ACC112 (cell line): Measurements from ENCODE around the gene ZNF397.
"Not testable (repeated sequence)": the region's sequence is repeated elsewhere in the genome, so short reads cannot be mapped to it uniquely, and the experiment has no call there.

Experiments
- H2AFZ ChIP-seq: fragments of 200-600 bp; sonication (generic); one replicate; pipeline ENCODE4 v1.6.0; 2017; ENCODE audit warnings: antibody characterized with exemption, low read length; ENCODE audit not compliant: unreplicated experiment
- H3K27ac ChIP-seq: fragments of 200-600 bp; sonication (generic); 2 replicates; pipeline ENCODE4 v1.5.1; 2014; ENCODE audit warnings: low read depth, mild to moderate bottlenecking, antibody characterized with exemption, low read length, moderate library complexity
- H3K27me3 ChIP-seq: fragments of 200-600 bp; sonication (generic); 2 replicates; pipeline ENCODE4 v1.6.1; 2014; ENCODE audit warnings: mild to moderate bottlenecking, antibody characterized with exemption, low read length, moderate library complexity, mixed read lengths; ENCODE audit not compliant: insufficient read depth
- H3K36me3 ChIP-seq: fragments of 200-600 bp; sonication (generic); 2 replicates; pipeline ENCODE4 v1.6.1; 2016; ENCODE audit warnings: mild to moderate bottlenecking, antibody characterized with exemption, low read length, moderate library complexity, mixed read lengths; ENCODE audit not compliant: insufficient read depth
- H3K4me1 ChIP-seq: fragments of 200-600 bp; sonication (generic); one replicate; pipeline ENCODE4 v1.6.1; 2016; ENCODE audit warnings: low read length, mixed read lengths; ENCODE audit not compliant: insufficient read depth, unreplicated experiment, control insufficient read depth
- H3K4me3 ChIP-seq: fragments of 200-600 bp; sonication (generic); 2 replicates; pipeline ENCODE4 v1.5.1; 2014; ENCODE audit warnings: mild to moderate bottlenecking, low read depth, low read length
- H3K79me2 ChIP-seq: fragments of 200-600 bp; sonication (generic); one replicate; pipeline ENCODE4 v1.6.0; 2016; ENCODE audit warnings: low read length; ENCODE audit not compliant: control insufficient read depth, unreplicated experiment, insufficient read depth

Gene ZNF397

DNA sequence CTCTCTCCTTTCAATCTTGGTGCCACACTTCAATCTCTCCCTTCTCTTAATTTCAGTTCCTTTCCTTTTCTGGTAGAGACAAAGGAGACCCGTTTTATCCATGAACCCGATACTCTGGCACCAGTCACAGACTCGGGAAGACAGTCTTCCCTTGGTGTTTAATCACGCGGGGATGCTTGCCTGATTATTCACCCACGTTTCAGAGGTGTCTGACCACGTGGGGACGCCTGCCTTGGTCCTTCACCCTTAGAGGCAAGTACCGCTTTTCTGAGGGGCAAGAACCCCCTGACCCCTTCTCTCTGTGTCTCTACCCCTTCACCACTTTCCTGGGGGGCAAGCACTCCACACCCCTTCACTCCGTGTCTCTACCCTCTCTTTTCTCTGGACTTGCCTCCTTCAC is 24.2 kb upstream of the ZNF397 start:
- H2AFZ ChIP-seq, H3K27ac ChIP-seq, H3K36me3 ChIP-seq, H3K79me2 ChIP-seq, H3K27me3 ChIP-seq, H3K4me1 ChIP-seq, H3K4me3 ChIP-seq: not testable (repeated sequence)

- not testable (repeated sequence) for H3K27ac ChIP-seq, H3K4me1 ChIP-seq, H2AFZ ChIP-seq, H3K36me3 ChIP-seq, H3K27me3 ChIP-seq, H3K79me2 ChIP-seq, H3K4me3 ChIP-seq
These were observed 21.5 kb upstream of the ZNF397 start for GRCh38 chr18:35219331-35219730.

DNA sequence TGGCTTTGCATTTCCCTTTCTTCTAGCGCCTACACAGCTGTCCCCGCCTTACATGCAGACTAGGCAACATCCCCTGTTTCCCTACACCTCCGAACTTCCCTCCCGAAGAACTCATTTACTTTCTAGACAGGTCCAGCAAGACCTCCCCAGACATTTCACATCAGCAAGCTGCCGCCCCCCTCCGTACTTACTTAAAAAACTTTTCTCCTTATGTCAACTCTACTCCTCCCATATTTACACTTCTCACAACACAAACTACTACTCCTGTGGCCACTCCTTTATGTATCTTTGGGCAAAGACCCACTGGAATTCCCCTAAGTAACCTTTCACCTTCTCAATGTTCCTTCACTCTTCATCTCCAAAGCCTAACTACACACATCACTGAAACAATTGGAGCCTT is 20.4 kb upstream of the ZNF397 start:
- Histone ChIP-seq H3K4me1 (peaks cover 2% of the 10 kb centered on the region), H3K27me3 (no peaks in the 10 kb centered on the region), H3K27ac (no peak overlapping the region), H3K36me3 (no peaks in the 10 kb centered on the region), H3K4me3 (no peak overlapping the region), H2AFZ (no peak overlapping the region), H3K79me2 (no peaks in the 10 kb centered on the region)

GRCh38 chr18:35223797-35224196 is 17.0 kb upstream of the ZNF397 start:
- no peaks in the 10 kb centered on the region for H3K27me3 ChIP-seq
- H3K27ac ChIP-seq, result no peak overlapping the region

GRCh38 chr18:35227254-35227653 is 13.6 kb upstream of the ZNF397 start:
- Histone ChIP-seq H3K36me3 (no peaks in the 10 kb centered on the region), H3K4me3 (no peak overlapping the region), H3K4me1 (no peaks in the 10 kb centered on the region), H3K27me3 (no peaks in the 10 kb centered on the region), H2AFZ (peak overlapping the region; percentile 21), H3K27ac (no peak overlapping the region), H3K79me2 (no peaks in the 10 kb centered on the region)

More at GRCh38 chr18:35223797-35224196, 17.0 kb upstream of the ZNF397 start:
- Histone ChIP-seq H3K36me3 (no peaks in the 10 kb centered on the region), H2AFZ (no peak overlapping the region), H3K79me2 (no peaks in the 10 kb centered on the region), H3K4me1 (peaks cover 2% of the 10 kb centered on the region), H3K4me3 (no peak overlapping the region)

DNA sequence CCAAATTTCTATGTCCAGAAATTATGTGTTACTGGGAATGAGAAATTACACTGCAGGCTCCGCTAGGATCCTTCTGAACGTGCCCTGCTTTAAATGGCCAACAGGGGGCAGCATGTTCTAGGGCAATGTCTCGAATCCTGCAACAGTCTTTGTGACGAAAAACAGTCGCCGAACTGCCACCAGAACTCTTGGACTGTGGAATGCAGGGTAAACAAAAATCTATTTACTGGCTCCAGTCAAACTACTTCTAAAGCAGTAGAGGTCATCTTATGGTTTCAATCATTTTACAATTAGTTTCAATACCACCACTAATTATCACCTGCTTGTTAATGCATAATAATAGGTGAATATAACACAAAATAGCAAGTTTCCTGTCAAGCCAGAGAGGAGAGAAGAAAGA is 9.8 kb upstream of the ZNF397 start:
- Histone ChIP-seq H3K4me3 (peak overlapping the region; percentile 72), H3K27me3 (no peaks in the 10 kb centered on the region), H3K4me1 (no peaks in the 10 kb centered on the region), H2AFZ (peak overlapping the region; percentile 93), H3K36me3 (no peaks in the 10 kb centered on the region), H3K27ac (no peak overlapping the region), H3K79me2 (no peaks in the 10 kb centered on the region)

DNA sequence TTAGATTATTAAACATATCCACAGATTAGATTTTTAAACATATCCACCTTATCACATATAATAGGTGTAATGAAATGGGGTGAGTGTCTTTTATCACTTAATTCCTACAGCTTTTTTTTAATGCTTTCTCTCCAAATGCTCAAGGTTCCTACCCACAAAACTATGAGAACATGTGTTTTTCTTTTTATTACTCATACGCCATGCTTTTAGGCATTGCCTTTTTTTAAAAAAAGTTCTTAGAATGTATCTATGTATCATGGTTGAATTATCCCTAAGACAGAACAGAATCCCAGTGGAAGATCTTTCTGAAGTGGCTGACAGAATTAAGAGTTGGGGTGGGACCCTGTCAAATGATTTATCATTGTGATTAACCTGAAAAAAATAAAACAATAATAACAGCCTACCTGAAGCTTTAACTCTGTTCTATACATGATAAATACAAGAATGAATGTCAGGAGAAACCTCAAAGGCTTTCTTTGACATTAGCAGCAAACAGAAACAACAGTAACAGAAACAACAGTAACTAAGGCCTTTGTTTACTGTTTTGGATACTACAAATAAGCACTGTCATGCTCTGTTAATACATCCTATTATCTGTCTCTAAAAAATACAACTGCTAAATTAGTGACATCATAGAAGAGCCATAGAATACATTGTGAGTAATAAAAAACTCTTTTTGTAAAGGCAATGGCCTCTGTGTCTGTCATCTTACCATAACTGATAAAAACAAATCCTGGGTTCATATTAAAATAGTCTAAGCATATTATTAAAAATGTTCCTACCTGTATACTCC is 4.1 kb upstream of the ZNF397 start:
- H3K36me3 ChIP-seq, result no peaks in the 10 kb centered on the region
- H3K27ac ChIP-seq, result no peak overlapping the region
- peak overlapping the region; percentile 42 for H2AFZ ChIP-seq

DNA sequence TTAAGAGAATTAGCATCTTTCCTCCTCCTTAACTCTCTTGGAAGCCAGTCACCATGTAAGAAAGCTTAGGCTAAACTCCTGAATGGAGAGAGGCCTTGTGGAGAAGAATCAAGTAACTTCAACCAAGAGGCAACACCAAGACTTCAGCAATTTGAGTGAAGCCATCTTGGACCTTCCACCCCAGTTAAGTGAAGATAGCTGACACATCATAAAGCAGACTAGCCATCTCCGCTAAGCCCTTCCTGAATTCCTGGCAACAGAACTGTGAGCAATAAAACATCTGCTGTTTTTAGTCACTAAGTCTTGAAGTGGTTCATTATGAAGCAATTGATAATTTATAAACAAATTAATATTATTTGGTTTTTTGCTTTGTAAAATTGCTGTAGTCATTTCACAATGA is 1.5 kb upstream of the ZNF397 start:
- Histone ChIP-seq H3K27ac (no peak overlapping the region), H3K27me3 (no peaks in the 10 kb centered on the region), H2AFZ (no peak overlapping the region), H3K36me3 (peaks cover 21% of the 10 kb centered on the region), H3K4me3 (no peak overlapping the region), H3K79me2 (peaks cover 8% of the 10 kb centered on the region), H3K4me1 (peaks cover 11% of the 10 kb centered on the region)

More for the DNA sequence above, 4.1 kb upstream of the ZNF397 start:
- Histone ChIP-seq H3K79me2 (no peaks in the 10 kb centered on the region), H3K27me3 (no peaks in the 10 kb centered on the region), H3K4me1 (peaks cover 4% of the 10 kb centered on the region), H3K4me3 (no peak overlapping the region)

DNA sequence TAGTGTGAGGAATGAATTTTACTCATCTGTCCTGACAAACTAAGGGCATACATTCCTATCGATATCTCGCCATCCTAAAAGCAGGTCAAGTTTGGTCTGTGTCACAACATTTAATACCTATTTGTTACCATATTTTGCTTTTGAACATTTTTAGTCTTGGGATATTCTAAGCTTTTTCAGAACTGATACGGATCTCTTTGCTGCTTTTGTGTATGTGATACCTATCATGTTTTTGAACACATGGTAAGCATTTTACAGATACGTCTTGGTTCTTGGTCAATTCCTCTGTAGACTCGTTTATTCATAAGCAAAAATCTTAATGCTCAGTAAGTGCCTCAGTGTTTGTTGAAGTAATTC is 592 bp downstream of the ZNF397 start:
- no peaks in the 10 kb centered on the region for H3K27me3 ChIP-seq
- peaks cover 41% of the 10 kb centered on the region for H3K36me3 ChIP-seq
- H3K79me2 ChIP-seq, result peaks cover 8% of the 10 kb centered on the region
- peak overlapping the region; percentile 91 for H3K27ac ChIP-seq
- H3K4me3 ChIP-seq, result peak overlapping the region; percentile 77
- H3K4me1 ChIP-seq, result peaks cover 11% of the 10 kb centered on the region
- peak overlapping the region; percentile 71 for H2AFZ ChIP-seq

DNA sequence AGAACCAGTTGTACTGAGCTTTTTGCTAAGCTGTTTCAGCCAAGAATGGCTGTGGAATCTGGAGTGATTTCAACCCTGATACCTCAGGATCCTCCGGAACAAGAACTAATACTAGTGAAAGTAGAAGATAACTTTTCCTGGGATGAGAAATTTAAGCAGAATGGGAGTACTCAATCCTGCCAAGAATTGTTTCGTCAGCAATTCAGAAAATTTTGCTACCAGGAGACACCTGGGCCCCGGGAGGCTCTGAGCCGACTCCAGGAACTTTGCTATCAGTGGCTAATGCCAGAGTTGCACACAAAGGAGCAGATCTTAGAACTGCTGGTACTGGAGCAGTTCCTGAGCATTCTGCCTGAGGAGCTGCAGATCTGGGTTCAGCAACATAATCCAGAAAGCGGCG is 1.6 kb downstream of the ZNF397 start:
- no peak overlapping the region for H2AFZ ChIP-seq
- peaks cover 51% of the 10 kb centered on the region for H3K36me3 ChIP-seq
- H3K79me2 ChIP-seq, result peaks cover 8% of the 10 kb centered on the region
- H3K27me3 ChIP-seq, result no peaks in the 10 kb centered on the region
- peak overlapping the region; percentile 91 for H3K27ac ChIP-seq
- peaks cover 11% of the 10 kb centered on the region for H3K4me1 ChIP-seq
- H3K4me3 ChIP-seq, result peak overlapping the region; percentile 77

- Histone ChIP-seq H3K4me3 (no peak overlapping the region), H3K4me1 (peaks cover 11% of the 10 kb centered on the region), H3K27ac (no peak overlapping the region), H2AFZ (no peak overlapping the region), H3K27me3 (no peaks in the 10 kb centered on the region), H3K36me3 (peaks cover 65% of the 10 kb centered on the region), H3K79me2 (peaks cover 8% of the 10 kb centered on the region)
These were observed 3.8 kb downstream of the ZNF397 start for GRCh38 chr18:35244671-35245070.
